A172 (cell line): ENCODE data around the gene RGL4. TPM values are rescaled to one million over a fixed set of nuclear protein-coding genes. Genes with fewer than 3 reads are reported as not detected.

Experiments
- DNase-seq: peaks from one replicate; pipeline ENCODE4 v3.0.0-alpha.2; 2015; ENCODE audit warnings: low spot score
- total RNA-seq: library from RNA; depleted of rRNA; stranded (reverse); fragments of >200 nt; shearing (Covaris generic); gene quantifications from 2 replicates; pipeline ENCODE4 v1.2.3, GENCODE V29; 2014; rRNA removed

Gene RGL4
- total RNA-seq, 1 experiment from 2014 or later = not detected

DNA sequence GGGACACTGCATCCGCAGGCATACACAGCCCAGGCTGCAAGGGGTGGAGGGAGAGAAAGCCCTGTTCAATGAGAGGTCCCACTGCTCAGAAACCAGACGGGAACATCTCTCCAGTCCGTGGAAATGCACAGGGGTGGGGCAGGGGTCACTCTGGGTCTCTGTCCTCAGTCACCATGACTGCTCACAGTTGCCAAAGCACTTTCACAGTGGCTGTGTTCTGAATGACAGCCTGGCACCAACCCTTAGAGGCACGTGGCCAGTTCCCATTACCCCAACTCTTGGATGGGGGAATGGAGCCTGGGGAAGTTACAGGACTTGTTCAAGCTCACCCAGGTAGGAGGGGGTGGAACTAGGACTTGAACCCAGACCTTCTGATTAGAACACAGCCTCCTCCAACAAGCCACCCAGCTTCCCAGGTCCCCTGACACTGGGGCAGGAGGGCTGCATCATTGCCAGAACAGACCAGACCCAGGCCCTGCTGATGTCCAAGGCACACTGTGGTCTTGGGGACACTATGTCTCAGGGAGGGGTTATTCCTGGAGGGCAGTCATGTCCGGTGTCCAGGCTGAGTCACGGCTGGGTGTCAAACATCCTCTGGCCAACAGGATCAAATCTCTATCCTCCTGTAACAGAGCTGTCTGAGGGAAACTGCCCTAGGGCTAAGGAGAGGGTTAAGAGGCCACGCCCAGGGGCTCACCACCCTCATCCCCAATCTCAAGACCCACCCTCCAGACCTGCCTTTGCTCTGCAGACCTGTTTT lies 51.9 kb downstream of the RGL4 start:
- DNase-seq = no peak

- DNase-seq = no peak
Measured at GRCh38 chr22:23743303-23743705, 52.5 kb downstream of the RGL4 start.

- DNase-seq = no peak
Measured at GRCh38 chr22:23744001-23744400, 53.2 kb downstream of the RGL4 start.

DNA sequence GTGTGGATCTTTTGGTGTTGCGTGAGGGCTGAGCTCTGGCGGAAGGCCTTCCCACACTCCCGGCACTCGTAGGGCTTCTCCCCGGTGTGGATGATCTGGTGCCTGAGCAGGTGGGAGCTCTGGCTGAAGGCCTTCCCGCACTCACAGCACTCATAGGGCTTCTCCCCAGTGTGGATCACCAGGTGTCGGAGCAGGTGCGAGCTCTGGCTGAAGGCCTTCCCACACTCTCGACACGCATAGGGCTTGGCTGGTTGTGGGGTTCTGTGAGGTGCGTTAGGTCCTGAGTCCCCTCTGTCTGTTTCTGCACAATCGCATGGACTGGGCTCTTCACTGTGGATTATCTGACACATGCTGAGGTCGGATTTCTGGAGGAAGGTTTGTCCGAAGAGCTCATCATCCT lies 53.7 kb downstream of the RGL4 start:
- DNase-seq = no peak

DNA sequence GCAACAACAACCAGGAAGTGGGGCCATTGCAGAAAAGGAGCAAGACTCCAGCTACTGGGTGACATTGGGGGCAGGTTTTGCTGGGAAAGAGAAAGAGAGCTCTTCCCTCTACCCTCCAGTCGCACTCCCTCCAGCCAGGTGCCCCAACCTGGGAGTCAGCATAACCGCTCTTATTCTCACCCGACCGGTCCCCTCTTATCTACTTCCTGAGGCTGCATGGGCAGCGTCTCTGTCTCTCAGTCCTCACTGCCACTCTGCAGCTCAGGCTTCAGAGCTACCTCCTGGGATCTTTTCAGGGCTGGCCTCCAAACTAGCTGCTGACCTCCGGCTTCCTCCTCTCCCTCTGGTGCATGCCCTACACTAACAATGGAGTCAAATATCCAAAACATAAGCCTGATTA lies 55.0 kb downstream of the RGL4 start:
- DNase-seq = no peak

Other genes with a start within 250 kb of the RGL4 start
- not detected in 2 replicates for gene IGLL1, start 110.7 kb upstream of the RGL4 start, total RNA-seq
- gene DRICH1, start 58.7 kb upstream of the RGL4 start, total RNA-seq = not detected in 2 replicates
- gene ZNF70, start 60.1 kb downstream of the RGL4 start, total RNA-seq = 1.7 TPM in 2 replicates
- gene VPREB3, start 63.4 kb downstream of the RGL4 start, total RNA-seq = not detected in 2 replicates
- 0.26 and 0.40 TPM in 2 replicates for gene C22orf15, start 72.0 kb downstream of the RGL4 start, total RNA-seq
- gene CHCHD10, start 77.0 kb downstream of the RGL4 start, total RNA-seq = 2.6 and 17.3 TPM in 2 replicates
- gene MMP11, start 81.8 kb downstream of the RGL4 start, total RNA-seq = 8.2 and 10.3 TPM in 2 replicates
- 69.1 and 168 TPM in 2 replicates for gene SMARCB1, start 96.0 kb downstream of the RGL4 start, total RNA-seq
- 0.79 and 1.7 TPM in 2 replicates for gene DERL3, start 148.0 kb downstream of the RGL4 start, total RNA-seq
- 6.8 and 8.2 TPM in 2 replicates for gene SLC2A11, start 166.9 kb downstream of the RGL4 start, total RNA-seq
- 136 and 143 TPM in 2 replicates for gene MIF, start 203.4 kb downstream of the RGL4 start, total RNA-seq